Measurements from ENCODE around the gene NALCN. TPM values are rescaled to one million over a fixed set of nuclear protein-coding genes. Genes with fewer than 3 reads are reported as not detected.

Gene NALCN
- total RNA-seq, 3 donors from 2014 or later (not counting 1 experiment from before 2014, with no cell fraction given): not detected

DNA sequence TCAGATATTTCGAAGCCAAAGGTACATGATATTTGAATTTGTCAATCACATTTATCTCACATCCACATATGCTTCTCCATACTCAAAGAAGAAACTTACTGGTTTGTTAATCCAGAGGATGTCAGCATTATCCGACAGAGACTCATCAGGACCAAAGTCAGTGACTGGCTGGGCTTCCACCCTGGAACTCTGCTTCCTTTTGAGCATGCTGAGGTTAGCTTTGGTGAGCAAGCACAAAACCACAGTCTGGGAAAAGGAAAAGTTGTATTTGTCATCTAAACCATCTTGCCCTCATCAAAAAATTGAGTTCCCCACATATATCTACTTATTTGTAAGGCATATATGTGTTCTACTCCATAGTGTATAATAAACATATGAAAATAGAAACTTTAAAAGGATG is 17.4 kb downstream of the NALCN start:
- Histone ChIP-seq H3K27ac (ENCODE audit: low read length) (no peak overlapping the region), H3K4me3 (ENCODE audit: low read length) (no peak overlapping the region), H3K9me3 (ENCODE audit: control insufficient read depth, insufficient read depth, low read length) (no peaks in the 10 kb centered on the region), H3K27me3 (ENCODE audit: control insufficient read depth, insufficient read depth, low read length) (no peaks in the 10 kb centered on the region), H3K36me3 (ENCODE audit: control insufficient read depth, insufficient read depth, low read length) (no peaks in the 10 kb centered on the region), H3K4me1 (ENCODE audit: control insufficient read depth, insufficient read depth, low read length) (no peaks in the 10 kb centered on the region)
- DNase-seq: no peak
- H3K27me3 Mint-ChIP-seq (ENCODE audit: low read depth in 2 of 2): no peaks in the 10 kb centered on the region
- H3K4me1 Mint-ChIP-seq: no peaks in the 10 kb centered on the region
- TF ChIP-seq, protein P1, sequence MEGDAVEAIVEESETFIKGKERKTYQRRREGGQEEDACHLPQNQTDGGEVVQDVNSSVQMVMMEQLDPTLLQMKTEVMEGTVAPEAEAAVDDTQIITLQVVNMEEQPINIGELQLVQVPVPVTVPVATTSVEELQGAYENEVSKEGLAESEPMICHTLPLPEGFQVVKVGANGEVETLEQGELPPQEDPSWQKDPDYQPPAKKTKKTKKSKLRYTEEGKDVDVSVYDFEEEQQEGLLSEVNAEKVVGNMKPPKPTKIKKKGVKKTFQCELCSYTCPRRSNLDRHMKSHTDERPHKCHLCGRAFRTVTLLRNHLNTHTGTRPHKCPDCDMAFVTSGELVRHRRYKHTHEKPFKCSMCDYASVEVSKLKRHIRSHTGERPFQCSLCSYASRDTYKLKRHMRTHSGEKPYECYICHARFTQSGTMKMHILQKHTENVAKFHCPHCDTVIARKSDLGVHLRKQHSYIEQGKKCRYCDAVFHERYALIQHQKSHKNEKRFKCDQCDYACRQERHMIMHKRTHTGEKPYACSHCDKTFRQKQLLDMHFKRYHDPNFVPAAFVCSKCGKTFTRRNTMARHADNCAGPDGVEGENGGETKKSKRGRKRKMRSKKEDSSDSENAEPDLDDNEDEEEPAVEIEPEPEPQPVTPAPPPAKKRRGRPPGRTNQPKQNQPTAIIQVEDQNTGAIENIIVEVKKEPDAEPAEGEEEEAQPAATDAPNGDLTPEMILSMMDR (IDR thresholded peaks at IDR 0.05): no peak
- no peak overlapping the region for H3K27ac Mint-ChIP-seq
- WGBS (ENCODE audit: insufficient coverage): 83% methylated on average over 2 of the region's 2 CpGs
- H3K36me3 Mint-ChIP-seq: no peaks in the 10 kb centered on the region
- no peak for ATAC-seq
- intact Hi-C loops (cut with micrococcal nuclease): no loop called here
- H3K4me3 Mint-ChIP-seq: no peak overlapping the region
- peaks cover 0 to 4% of the 10 kb centered on the region in 2 donors for H3K9me3 Mint-ChIP-seq

- Mint-ChIP-seq H3K27ac (no peak overlapping the region), H3K9me3 (peaks cover 0 to 2% of the 10 kb centered on the region in 2 donors), H3K4me3 (no peak overlapping the region), H3K36me3 (no peaks in the 10 kb centered on the region), H3K27me3 (ENCODE audit: low read depth in 2 of 2) (no peaks in the 10 kb centered on the region), H3K4me1 (no peaks in the 10 kb centered on the region)
- DNase-seq: no peak
- Histone ChIP-seq H3K9me3 (ENCODE audit: control insufficient read depth, insufficient read depth, low read length) (no peaks in the 10 kb centered on the region), H3K4me3 (ENCODE audit: low read length) (no peak overlapping the region), H3K4me1 (ENCODE audit: control insufficient read depth, insufficient read depth, low read length) (no peaks in the 10 kb centered on the region), H3K36me3 (ENCODE audit: control insufficient read depth, insufficient read depth, low read length) (no peaks in the 10 kb centered on the region), H3K27me3 (ENCODE audit: control insufficient read depth, insufficient read depth, low read length) (no peaks in the 10 kb centered on the region), H3K27ac (ENCODE audit: low read length) (no peak overlapping the region)
- WGBS (ENCODE audit: insufficient coverage): 91% methylated on average over 2 of the region's 2 CpGs
- ATAC-seq: no peak
- intact Hi-C loops (cut with micrococcal nuclease): no loop called here
- TF ChIP-seq, protein P1 (IDR thresholded peaks at IDR 0.05): no peak
Measured at GRCh38 chr13:101398191-101398590, 18.1 kb downstream of the NALCN start.

GRCh38 chr13:101397742-101398141 is 18.6 kb downstream of the NALCN start:
- H3K4me1 ChIP-seq (ENCODE audit: control insufficient read depth, insufficient read depth, low read length): no peaks in the 10 kb centered on the region
- no peaks in the 10 kb centered on the region for H3K36me3 Mint-ChIP-seq
- no peaks in the 10 kb centered on the region for H3K9me3 ChIP-seq (ENCODE audit: control insufficient read depth, insufficient read depth, low read length)
- no peak overlapping the region for H3K4me3 Mint-ChIP-seq
- H3K27me3 Mint-ChIP-seq (ENCODE audit: low read depth in 2 of 2): no peaks in the 10 kb centered on the region
- H3K27ac ChIP-seq (ENCODE audit: low read length): no peak overlapping the region
- H3K27me3 ChIP-seq (ENCODE audit: control insufficient read depth, insufficient read depth, low read length): no peaks in the 10 kb centered on the region
- no peaks in the 10 kb centered on the region for H3K9me3 Mint-ChIP-seq
- no peaks in the 10 kb centered on the region for H3K36me3 ChIP-seq (ENCODE audit: control insufficient read depth, insufficient read depth, low read length)
- no peak for ATAC-seq
- intact Hi-C loops (cut with micrococcal nuclease): no loop called here
- no peak for DNase-seq
- no peak overlapping the region for H3K4me3 ChIP-seq (ENCODE audit: low read length)
- no peak overlapping the region for H3K27ac Mint-ChIP-seq
- no peaks in the 10 kb centered on the region for H3K4me1 Mint-ChIP-seq
- TF ChIP-seq, protein P1 (IDR thresholded peaks at IDR 0.05): no peak
- 70% methylated on average over 2 of the region's 2 CpGs for WGBS (ENCODE audit: insufficient coverage)

- ATAC-seq (no peak), DNase-seq (no peak)
- intact Hi-C loops (cut with micrococcal nuclease): no loop called here
- Mint-ChIP-seq H3K4me3 (no peak overlapping the region), H3K27me3 (ENCODE audit: low read depth in 2 of 2) (no peaks in the 10 kb centered on the region), H3K27ac (no peak overlapping the region), H3K9me3 (peaks cover 0 to 5% of the 10 kb centered on the region in 2 donors), H3K36me3 (no peaks in the 10 kb centered on the region), H3K4me1 (no peaks in the 10 kb centered on the region)
- no peak overlapping the region for H3K27ac ChIP-seq (ENCODE audit: low read length)
- H3K9me3 ChIP-seq (ENCODE audit: control insufficient read depth, insufficient read depth, low read length): no peaks in the 10 kb centered on the region
- no peak overlapping the region for H3K4me3 ChIP-seq (ENCODE audit: low read length)
- no peaks in the 10 kb centered on the region for H3K4me1 ChIP-seq (ENCODE audit: control insufficient read depth, insufficient read depth, low read length)
- TF ChIP-seq, protein P1 (IDR thresholded peaks at IDR 0.05): no peak
- WGBS (ENCODE audit: insufficient coverage): 48% methylated on average over 2 of the region's 2 CpGs
- no peaks in the 10 kb centered on the region for H3K27me3 ChIP-seq (ENCODE audit: control insufficient read depth, insufficient read depth, low read length)
- H3K36me3 ChIP-seq (ENCODE audit: control insufficient read depth, insufficient read depth, low read length): no peaks in the 10 kb centered on the region
Measured at GRCh38 chr13:101394605-101395004, 21.7 kb downstream of the NALCN start.

Data from natural killer cell (primary cell).